Epithelial cell of esophagus (primary cell): Measurements from ENCODE around the gene TMEM214.

Experiments used
- DNase-seq: peaks from one replicate; pipeline ENCODE4 v3.0.0; 2010; ENCODE audit warnings: low read depth
- H3K4me3 ChIP-seq: 2 replicates; pipeline ENCODE4 v1.5.1; 2011; ENCODE audit warnings: mild to moderate bottlenecking, low read length, control low read depth
- CTCF ChIP-seq: IDR thresholded peaks from 2 replicates; pipeline ENCODE4 v1.5.1; 2011; ENCODE audit warnings: low read depth, mild to moderate bottlenecking, low read length, control low read depth, inconsistent platforms; ENCODE audit not compliant: insufficient read depth; ENCODE audit errors: missing control alignments

TMEM214 gene

GRCh38 chr2:27025281-27025800, 7.4 kb upstream of the TMEM214 start:
- no peak overlapping the region for H3K4me3 ChIP-seq
- no peak for DNase-seq
- TF ChIP-seq CTCF, result no peak

GRCh38 chr2:27025861-27026851, 6.6 kb upstream of the TMEM214 start:
- no peak overlapping the region for H3K4me3 ChIP-seq
- no peak for DNase-seq
- TF ChIP-seq CTCF, result no peak

GRCh38 chr2:27027211-27027651, 5.5 kb upstream of the TMEM214 start:
- DNase-seq, result no peak
- TF ChIP-seq CTCF, result no peak
- H3K4me3 ChIP-seq, result no peak overlapping the region

GRCh38 chr2:27029051-27029450, 3.7 kb upstream of the TMEM214 start:
- H3K4me3 ChIP-seq, result no peak overlapping the region
- TF ChIP-seq CTCF, result no peak
- no peak for DNase-seq

- no peak for DNase-seq
- peak overlapping the region; percentile 95 for H3K4me3 ChIP-seq
- no peak for TF ChIP-seq CTCF
These were observed 588 bp downstream of the TMEM214 start for GRCh38 chr2:27033253-27033852.

GRCh38 chr2:27038012-27038411, 5.2 kb downstream of the TMEM214 start:
- H3K4me3 ChIP-seq, result no peak overlapping the region
- no peak for TF ChIP-seq CTCF
- no peak for DNase-seq
